ENCODE results near the gene LVRN. TPM values are rescaled to one million over a fixed set of nuclear protein-coding genes. Genes with fewer than 3 reads are reported as not detected.

The LVRN gene
- total and polyA plus RNA-seq, 10 donors = 0.11 to 0.77 (median 0.28) TPM; not detected in 4

GRCh38 chr5:115930630-115931337, 31.5 kb upstream of the LVRN start:
- H3K4me1 ChIP-seq = no peaks in the 10 kb centered on the region
- no peaks in the 10 kb centered on the region for H3K9me3 ChIP-seq
- TF ChIP-seq POLR2A (IDR thresholded peaks at IDR 0.05) = no peak
- TF ChIP-seq POLR2AphosphoS5 (IDR thresholded peaks at IDR 0.05) = no peak
- TF ChIP-seq, protein P1, sequence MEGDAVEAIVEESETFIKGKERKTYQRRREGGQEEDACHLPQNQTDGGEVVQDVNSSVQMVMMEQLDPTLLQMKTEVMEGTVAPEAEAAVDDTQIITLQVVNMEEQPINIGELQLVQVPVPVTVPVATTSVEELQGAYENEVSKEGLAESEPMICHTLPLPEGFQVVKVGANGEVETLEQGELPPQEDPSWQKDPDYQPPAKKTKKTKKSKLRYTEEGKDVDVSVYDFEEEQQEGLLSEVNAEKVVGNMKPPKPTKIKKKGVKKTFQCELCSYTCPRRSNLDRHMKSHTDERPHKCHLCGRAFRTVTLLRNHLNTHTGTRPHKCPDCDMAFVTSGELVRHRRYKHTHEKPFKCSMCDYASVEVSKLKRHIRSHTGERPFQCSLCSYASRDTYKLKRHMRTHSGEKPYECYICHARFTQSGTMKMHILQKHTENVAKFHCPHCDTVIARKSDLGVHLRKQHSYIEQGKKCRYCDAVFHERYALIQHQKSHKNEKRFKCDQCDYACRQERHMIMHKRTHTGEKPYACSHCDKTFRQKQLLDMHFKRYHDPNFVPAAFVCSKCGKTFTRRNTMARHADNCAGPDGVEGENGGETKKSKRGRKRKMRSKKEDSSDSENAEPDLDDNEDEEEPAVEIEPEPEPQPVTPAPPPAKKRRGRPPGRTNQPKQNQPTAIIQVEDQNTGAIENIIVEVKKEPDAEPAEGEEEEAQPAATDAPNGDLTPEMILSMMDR (IDR thresholded peaks at IDR 0.05 in 8 of 11, conservative IDR thresholded peaks at IDR 0.05 in 3 of 11) = no peak
- 92 to 96% (median 95%) methylated on average over 4 of the region's 4 CpGs for WGBS, 5 donors
- DNase-seq = no peak
- no peak overlapping the region for H3K4me3 ChIP-seq
- H3K36me3 ChIP-seq = no peaks in the 10 kb centered on the region
- H3K27me3 ChIP-seq (replicated peaks in 1 of 7) = no peaks in the 10 kb centered on the region
- no peak overlapping the region for H3K27ac ChIP-seq
- intact Hi-C loops (cut with DNase I; ENCODE audit: low total_unique reads) = no loop called here

DNA sequence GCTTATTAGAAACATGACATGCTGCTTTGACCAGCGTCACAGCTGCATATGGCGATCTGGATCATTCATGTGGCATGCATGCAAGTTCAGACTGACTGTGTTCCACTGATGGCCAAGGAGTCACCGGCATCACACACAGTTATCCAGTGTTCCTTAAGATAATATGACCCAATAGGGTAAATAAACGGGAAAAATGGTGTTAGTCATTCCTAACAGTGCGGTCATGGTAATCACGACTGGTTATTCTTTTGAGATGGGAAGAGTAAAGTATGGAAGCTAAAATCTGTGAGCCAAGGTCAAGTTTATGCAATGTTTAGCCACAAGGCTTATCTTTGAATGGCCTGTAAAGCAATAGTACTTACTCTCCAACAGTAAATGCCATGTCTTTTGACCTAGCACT, 29.3 kb upstream of the LVRN start:
- intact Hi-C loops (cut with DNase I; ENCODE audit: low total_unique reads) = no loop called here
- Histone ChIP-seq H3K36me3 (no peaks in the 10 kb centered on the region), H3K4me3 (no peak overlapping the region), H3K4me1 (no peaks in the 10 kb centered on the region), H3K9me3 (no peaks in the 10 kb centered on the region), H3K27ac (no peak overlapping the region), H3K27me3 (replicated peaks in 1 of 7) (no peaks in the 10 kb centered on the region)
- no peak for DNase-seq
- whole genome bisulfite sequencing, 5 donors = 90 to 98% (median 96%) methylated on average over 6 of the region's 6 CpGs
- no peak for TF ChIP-seq POLR2A (IDR thresholded peaks at IDR 0.05)
- no peak for TF ChIP-seq POLR2AphosphoS5 (IDR thresholded peaks at IDR 0.05)
- TF ChIP-seq, protein P1 (IDR thresholded peaks at IDR 0.05 in 8 of 11, conservative IDR thresholded peaks at IDR 0.05 in 3 of 11) = no peak

- Histone ChIP-seq H3K4me1 (no peaks in the 10 kb centered on the region), H3K4me3 (no peak overlapping the region), H3K27ac (no peak overlapping the region)
These were observed 27.8 kb upstream of the LVRN start for GRCh38 chr5:115934388-115934974.

GRCh38 chr5:115936031-115936430, 26.2 kb upstream of the LVRN start:
- TF ChIP-seq, protein P1 (IDR thresholded peaks at IDR 0.05 in 8 of 11, conservative IDR thresholded peaks at IDR 0.05 in 3 of 11) = no peak
- no peak for TF ChIP-seq POLR2A (IDR thresholded peaks at IDR 0.05)
- TF ChIP-seq POLR2AphosphoS5 (IDR thresholded peaks at IDR 0.05) = no peak
- WGBS, 5 donors = 69 to 93% (median 90%) methylated on average over 1 of the region's 1 CpG
- H3K4me3 ChIP-seq = no peak overlapping the region
- no peak for DNase-seq
- H3K9me3 ChIP-seq = no peaks in the 10 kb centered on the region
- intact Hi-C loops (cut with DNase I; ENCODE audit: low total_unique reads) = no loop called here
- H3K27me3 ChIP-seq (replicated peaks in 1 of 7) = no peaks in the 10 kb centered on the region
- H3K36me3 ChIP-seq = no peaks in the 10 kb centered on the region
- H3K27ac ChIP-seq = no peak overlapping the region
- H3K4me1 ChIP-seq = no peaks in the 10 kb centered on the region

More at GRCh38 chr5:115934388-115934974, 27.8 kb upstream of the LVRN start:
- DNase-seq = no peak
- intact Hi-C loops (cut with DNase I; ENCODE audit: low total_unique reads) = no loop called here
- Histone ChIP-seq H3K9me3 (no peaks in the 10 kb centered on the region), H3K27me3 (replicated peaks in 1 of 7) (no peaks in the 10 kb centered on the region), H3K36me3 (no peaks in the 10 kb centered on the region)
- WGBS, 5 donors = 88 to 91% (median 89%) methylated on average over 10 of the region's 10 CpGs
- TF ChIP-seq, protein P1 (IDR thresholded peaks at IDR 0.05 in 8 of 11, conservative IDR thresholded peaks at IDR 0.05 in 3 of 11) = no peak
- TF ChIP-seq POLR2AphosphoS5 (IDR thresholded peaks at IDR 0.05) = no peak
- no peak for TF ChIP-seq POLR2A (IDR thresholded peaks at IDR 0.05)

Data from spleen (tissue), 11 donors.